ENCODE results near the gene CEMIP2. TPM values are rescaled to one million over a fixed set of nuclear protein-coding genes. Genes with fewer than 3 reads are reported as not detected.

The CEMIP2 gene
- total and polyA plus RNA-seq, 2 of the 13 experiments (the other 11 are each of a cell fraction or from before 2014, with no cell fraction given) = 94.3 to 128 TPM

DNA sequence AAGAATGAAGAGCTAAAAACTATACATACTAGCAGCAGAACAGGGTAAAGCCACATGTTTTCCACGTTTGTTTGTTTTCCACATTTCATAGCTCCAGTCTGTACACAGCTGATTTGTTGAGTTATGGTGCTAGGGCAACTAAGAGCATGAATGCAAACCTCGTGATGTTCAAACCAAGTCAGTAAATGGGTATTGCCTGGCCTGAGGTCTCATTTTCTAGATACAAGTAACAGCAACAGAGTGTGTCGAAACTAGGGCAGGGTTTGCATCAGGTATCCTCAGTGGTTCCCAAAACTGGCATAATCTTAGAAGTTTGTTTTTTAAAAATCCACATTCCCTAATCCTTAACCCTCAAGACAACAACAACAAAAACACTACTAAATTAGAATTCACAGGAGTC lies 89.3 kb downstream of the CEMIP2 start:
- ATAC-seq (no peak), FAIRE-seq (no peak), DNase-seq (ENCODE audit: low spot score) (no peak)
- BruUV-seq (replicated peaks) = no TSS peak
- H2AFZ ChIP-seq (ENCODE audit: low read length) = no peak overlapping the region
- no peak overlapping the region; a peak in 1 of 6 replicates for H3K4me3 ChIP-seq (replicated peaks in 1 of 3; ENCODE audit: insufficient read depth in 1 of 3, low read depth in 2 of 3, low read length in 3 of 3)
- no peaks in the 10 kb centered on the region for H3K79me2 ChIP-seq (ENCODE audit: insufficient read depth, low read length)
- peaks cover 2 to 3% of the 10 kb centered on the region in 2 experiments; a peak in 2 of 5 replicates for H3K36me3 ChIP-seq (replicated peaks in 1 of 2; ENCODE audit: control insufficient read depth in 1 of 2, insufficient read depth in 2 of 2, low read length in 2 of 2)
- no peaks in the 10 kb centered on the region for H3K27me3 ChIP-seq (ENCODE audit: control insufficient read depth in 1 of 2, insufficient read depth in 2 of 2, low read length in 2 of 2)
- H4K20me1 ChIP-seq (ENCODE audit: insufficient read depth, low read length) = no peaks in the 10 kb centered on the region
- WGBS (ENCODE audit: low lambda C conversion rate) = 47% methylated on average over 3 of the region's 3 CpGs
- ChIA-PET POLR2A (interaction anchor here (0.8 to 2.9 kb wide), 3 partner anchors 9 to 90 kb away, joined by 3 to 13 read pairs (median 4); partner anchors contain the start of gene CEMIP2), CTCF (ENCODE audit: low intra/inter-chr PET ratio, low total read pairs) (no interaction called here)
- TF ChIP-seq FOSL2 (CRISPR knock-in tag; IDR thresholded peaks at IDR 0.05) (0 out of 2 replicates have a peak, but pooled peaks have one; percentile 8), CEBPB (IDR thresholded peaks at IDR 0.05; ENCODE audit: borderline replicate concordance, low read depth, low read length) (peak; percentile 59; the same call in 1 of the 2 replicates), RCOR2 (CRISPR knock-in tag; IDR thresholded peaks at IDR 0.05) (no peak), ZBTB25 (CRISPR knock-in tag; IDR thresholded peaks at IDR 0.05) (no peak), FOXA3 (CRISPR knock-in tag; IDR thresholded peaks at IDR 0.05) (0 out of 2 replicates have a peak, but pooled peaks have one; percentile 4), RFX1 (IDR thresholded peaks at IDR 0.05) (peak; percentile 34), CEBPG (CRISPR knock-in tag; IDR thresholded peaks at IDR 0.05) (peak; percentile 74)
- TF ChIP-seq, protein P1, sequence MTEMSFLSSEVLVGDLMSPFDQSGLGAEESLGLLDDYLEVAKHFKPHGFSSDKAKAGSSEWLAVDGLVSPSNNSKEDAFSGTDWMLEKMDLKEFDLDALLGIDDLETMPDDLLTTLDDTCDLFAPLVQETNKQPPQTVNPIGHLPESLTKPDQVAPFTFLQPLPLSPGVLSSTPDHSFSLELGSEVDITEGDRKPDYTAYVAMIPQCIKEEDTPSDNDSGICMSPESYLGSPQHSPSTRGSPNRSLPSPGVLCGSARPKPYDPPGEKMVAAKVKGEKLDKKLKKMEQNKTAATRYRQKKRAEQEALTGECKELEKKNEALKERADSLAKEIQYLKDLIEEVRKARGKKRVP (CRISPR knock-in tag; IDR thresholded peaks at IDR 0.05) = peak in 1 of 2 experiments; percentile 93; a peak in 2 of 4 replicates
- TF ChIP-seq, protein P2, sequence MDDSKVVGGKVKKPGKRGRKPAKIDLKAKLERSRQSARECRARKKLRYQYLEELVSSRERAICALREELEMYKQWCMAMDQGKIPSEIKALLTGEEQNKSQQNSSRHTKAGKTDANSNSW (CRISPR knock-in tag; IDR thresholded peaks at IDR 0.05; ENCODE audit: borderline replicate concordance) = no peak
- H3K9me3 ChIP-seq (ENCODE audit: low read length) = peaks cover 8% of the 10 kb centered on the region; the same call in 1 of the 2 replicates
- peak overlapping the region; percentile 94 for H3K27ac ChIP-seq (ENCODE audit: extremely low read length, insufficient read depth, low read length)
- peak overlapping the region; percentile 67; the same call in 1 of the 2 replicates for H3K4me2 ChIP-seq (ENCODE audit: low read depth, low read length)
- peak overlapping the region; percentile 67 for H3K9ac ChIP-seq (ENCODE audit: insufficient read depth, low read depth, low read length)
- in situ Hi-C loops (cut with HindIII; ENCODE audit: extremely low pct_ligation_motif_present, low pct_unique_long_range_greater_than_20kb) (no loop called here), intact Hi-C loops (cut with micrococcal nuclease; ENCODE audit: unreplicated experiment) (loop anchor here (2.0 to 10.0 kb wide), 2 partner anchors 88 to 236 kb away; partner anchors contain the start of genes ABHD17B and C9orf85)
- H3K4me1 ChIP-seq (ENCODE audit: insufficient read depth, low read length) = peaks cover 80% of the 10 kb centered on the region
